GM23248 (cell line): ENCODE results near the gene CNKSR3. TPM values are rescaled to one million over a fixed set of nuclear protein-coding genes. Genes with fewer than 3 reads are reported as not detected.

Experiments
- DNase-seq: peaks from one replicate; pipeline ENCODE4 v3.0.0-alpha.2; 2015
- H2AFZ ChIP-seq: fragments of 200-600 bp; sonication (generic); 2 replicates; pipeline ENCODE4 v1.6.1; 2016; ENCODE audit warnings: antibody characterized with exemption
- H3F3A ChIP-seq: fragments of 200-600 bp; sonication (generic); 2 replicates; pipeline ENCODE4 v1.6.1; 2016; ENCODE audit warnings: mild to moderate bottlenecking, antibody characterized with exemption, mixed run types; ENCODE audit not compliant: insufficient read depth
- H3K27ac ChIP-seq: fragments of 200-600 bp; sonication (generic); 2 replicates; pipeline ENCODE4 v1.5.1; 2016; ENCODE audit warnings: mild to moderate bottlenecking
- H3K27me3 ChIP-seq: fragments of 200-600 bp; sonication (generic); replicated peaks from 2 replicates; pipeline ENCODE4 v1.6.1; 2016; ENCODE audit warnings: mild to moderate bottlenecking; ENCODE audit not compliant: insufficient read depth
- H3K36me3 ChIP-seq: fragments of 200-600 bp; sonication (generic); 2 replicates; pipeline ENCODE4 v1.6.1; 2016; ENCODE audit warnings: low read depth, mild to moderate bottlenecking
- H3K4me1 ChIP-seq: fragments of 200-600 bp; sonication (generic); 2 replicates; pipeline ENCODE4 v1.6.1; 2016; ENCODE audit warnings: mild to moderate bottlenecking; ENCODE audit not compliant: insufficient read depth
- H3K4me2 ChIP-seq: fragments of 200-600 bp; sonication (generic); one replicate; pipeline ENCODE4 v1.6.1; 2016; ENCODE audit warnings: mild to moderate bottlenecking; ENCODE audit not compliant: unreplicated experiment
- H3K4me3 ChIP-seq: fragments of 200-600 bp; sonication (generic); 2 replicates; pipeline ENCODE4 v1.5.1; 2016; ENCODE audit warnings: mild to moderate bottlenecking
- H3K79me2 ChIP-seq: fragments of 200-600 bp; sonication (generic); 2 replicates; pipeline ENCODE4 v1.6.1; 2016; ENCODE audit warnings: mild to moderate bottlenecking; ENCODE audit not compliant: insufficient read depth
- H3K9ac ChIP-seq: fragments of 200-600 bp; sonication (generic); 2 replicates; pipeline ENCODE4 v1.6.1; 2016; ENCODE audit warnings: mild to moderate bottlenecking
- H3K9me2 ChIP-seq: fragments of 200-600 bp; sonication (generic); 2 replicates; pipeline ENCODE4 v1.6.1; 2016; ENCODE audit warnings: mixed run types, mild to moderate bottlenecking, moderate library complexity; ENCODE audit not compliant: insufficient read depth
- H3K9me3 ChIP-seq: fragments of 200-600 bp; sonication (generic); one replicate; pipeline ENCODE4 v1.6.1; 2017; ENCODE audit warnings: low read depth
- H4K20me1 ChIP-seq: fragments of 200-600 bp; sonication (generic); 2 replicates; pipeline ENCODE4 v1.6.0; 2016; ENCODE audit not compliant: insufficient read depth
- EZH2 ChIP-seq: fragments of 200-600 bp; sonication (generic); IDR thresholded peaks from 2 replicates; pipeline ENCODE4 v1.6.1; 2018; ENCODE audit warnings: antibody characterized with exemption, mild to moderate bottlenecking; ENCODE audit not compliant: insufficient read depth, poor library complexity, severe bottlenecking
- EZH2phosphoT487 ChIP-seq: fragments of 200-600 bp; sonication (generic); IDR thresholded peaks from 2 replicates; pipeline ENCODE4 v1.6.1; 2018; ENCODE audit warnings: antibody characterized with exemption, moderate library complexity, mild to moderate bottlenecking, low read depth; ENCODE audit not compliant: insufficient read depth
- WGBS, 2 experiments: methylation state at CpG; one replicate each; pipeline ENCODE4 v1.1.6; 2015 to 2017; ENCODE audit warnings: low lambda C conversion rate in 2 of 2, low coverage in 1 of 2; ENCODE audit errors: missing lambda C conversion rate in 2 of 2; 5-methylcytosine and 5-hydroxymethylcytosine counted together
- in situ Hi-C: fragments of 300-500 bp; cut with MboI; formaldehyde crosslinking; loops from 2 replicates; pipeline ENCODE4 v1.15.0; 2020
- polyA plus RNA-seq: library from polyadenylated mRNA; unstranded; fragments of >200 nt; fragmentation: Nextera tagmentation; extraction: Ambion mirVana; gene quantifications from 2 replicates; pipeline ENCODE4 v1.2.1, GENCODE V29; 2016
- total RNA-seq: library from RNA; depleted of rRNA; stranded (reverse); fragments of >200 nt; shearing (Covaris generic); gene quantifications from 2 replicates; pipeline ENCODE4 v1.2.3, GENCODE V29; 2014

CNKSR3 gene
- total and polyA plus RNA-seq, 2 experiments from 2014 or later: 1.7 to 1.9 TPM

- Histone ChIP-seq H3K27me3 (no peaks in the 10 kb centered on the region; the same call in none of the 2 replicates), H3K9me3 (no peaks in the 10 kb centered on the region), H3K36me3 (no peaks in the 10 kb centered on the region), H3K9me2 (no peaks in the 10 kb centered on the region), H3K4me2 (no peak overlapping the region), H3K27ac (no peak overlapping the region), H2AFZ (no peak overlapping the region), H3F3A (no peaks in the 10 kb centered on the region), H3K79me2 (no peaks in the 10 kb centered on the region), H3K4me1 (no peaks in the 10 kb centered on the region), H3K4me3 (no peak overlapping the region), H4K20me1 (no peaks in the 10 kb centered on the region), H3K9ac (no peak overlapping the region)
- TF ChIP-seq EZH2phosphoT487 (no peak), EZH2 (no peak)
- 77 to 84% methylated on average over 6 of the region's 6 CpGs for WGBS, 2 experiments
- in situ Hi-C loops: no loop called here
- no peak for DNase-seq
These were observed 44.0 kb upstream of the CNKSR3 start for GRCh38 chr6:154554491-154554890.

DNA sequence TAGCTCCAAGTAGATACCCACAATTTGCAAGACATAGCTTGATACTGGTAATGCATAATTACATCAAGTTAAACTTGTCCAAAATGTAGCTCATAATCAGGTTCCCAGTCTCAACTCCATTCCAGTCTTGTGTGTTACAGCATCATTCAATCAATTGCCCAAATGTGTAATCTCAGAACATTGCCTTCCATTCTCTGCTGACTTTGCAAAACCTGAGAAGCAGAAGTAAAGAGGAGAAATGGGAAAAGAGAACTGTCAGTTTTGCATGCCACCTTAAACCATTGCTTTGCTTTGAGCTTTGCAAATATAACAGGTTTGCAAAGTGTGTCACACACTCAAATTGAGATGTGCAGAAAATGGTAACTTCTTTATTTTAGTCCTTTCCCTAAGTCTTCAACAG, 40.3 kb upstream of the CNKSR3 start:
- no peaks in the 10 kb centered on the region for H4K20me1 ChIP-seq
- no peak overlapping the region for H3K27ac ChIP-seq
- no peak for DNase-seq
- in situ Hi-C loops: no loop called here
- H3K9ac ChIP-seq: no peak overlapping the region
- H3K4me2 ChIP-seq: no peak overlapping the region
- no peaks in the 10 kb centered on the region for H3K9me2 ChIP-seq
- TF ChIP-seq EZH2phosphoT487 (no peak), EZH2 (no peak)
- H3K27me3 ChIP-seq: no peaks in the 10 kb centered on the region; the same call in none of the 2 replicates
- H3K4me1 ChIP-seq: no peaks in the 10 kb centered on the region
- H3K4me3 ChIP-seq: no peak overlapping the region
- H3K79me2 ChIP-seq: no peaks in the 10 kb centered on the region
- no peaks in the 10 kb centered on the region for H3F3A ChIP-seq
- no peaks in the 10 kb centered on the region for H3K9me3 ChIP-seq
- no peaks in the 10 kb centered on the region for H3K36me3 ChIP-seq
- no peak overlapping the region for H2AFZ ChIP-seq

DNA sequence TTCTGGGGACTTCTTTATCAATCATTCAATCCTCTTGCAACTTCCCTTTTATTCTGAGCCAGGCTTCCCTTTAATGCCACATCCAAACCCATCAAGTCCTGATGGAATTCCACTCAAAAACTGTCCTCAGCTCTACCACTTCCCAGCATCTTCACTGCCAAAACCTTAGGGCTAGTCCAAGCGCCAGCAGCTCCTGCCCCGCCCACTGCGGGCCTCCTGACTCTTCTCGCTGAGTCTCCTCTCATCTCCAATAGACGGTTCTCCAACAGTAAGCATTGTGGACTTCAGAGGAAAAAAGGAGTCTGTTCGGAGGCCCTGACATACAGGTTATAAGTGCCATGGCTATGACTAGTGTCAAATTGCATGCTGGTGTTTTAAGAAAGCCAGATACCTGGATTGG, 38.7 kb upstream of the CNKSR3 start:
- in situ Hi-C loops: no loop called here
- no peaks in the 10 kb centered on the region for H3K9me2 ChIP-seq
- no peak overlapping the region for H3K4me3 ChIP-seq
- no peak overlapping the region for H3K4me2 ChIP-seq
- H3K9ac ChIP-seq: no peak overlapping the region
- no peaks in the 10 kb centered on the region for H3K36me3 ChIP-seq
- H2AFZ ChIP-seq: no peak overlapping the region
- H3K9me3 ChIP-seq: no peaks in the 10 kb centered on the region
- no peaks in the 10 kb centered on the region; the same call in none of the 2 replicates for H3K27me3 ChIP-seq
- no peaks in the 10 kb centered on the region for H3F3A ChIP-seq
- H3K27ac ChIP-seq: no peak overlapping the region
- WGBS, 2 experiments: 55 to 69% methylated on average over 6 of the region's 6 CpGs
- no peak for DNase-seq
- H3K4me1 ChIP-seq: no peaks in the 10 kb centered on the region
- H4K20me1 ChIP-seq: no peaks in the 10 kb centered on the region
- TF ChIP-seq EZH2 (no peak), EZH2phosphoT487 (no peak)
- no peaks in the 10 kb centered on the region for H3K79me2 ChIP-seq

DNA sequence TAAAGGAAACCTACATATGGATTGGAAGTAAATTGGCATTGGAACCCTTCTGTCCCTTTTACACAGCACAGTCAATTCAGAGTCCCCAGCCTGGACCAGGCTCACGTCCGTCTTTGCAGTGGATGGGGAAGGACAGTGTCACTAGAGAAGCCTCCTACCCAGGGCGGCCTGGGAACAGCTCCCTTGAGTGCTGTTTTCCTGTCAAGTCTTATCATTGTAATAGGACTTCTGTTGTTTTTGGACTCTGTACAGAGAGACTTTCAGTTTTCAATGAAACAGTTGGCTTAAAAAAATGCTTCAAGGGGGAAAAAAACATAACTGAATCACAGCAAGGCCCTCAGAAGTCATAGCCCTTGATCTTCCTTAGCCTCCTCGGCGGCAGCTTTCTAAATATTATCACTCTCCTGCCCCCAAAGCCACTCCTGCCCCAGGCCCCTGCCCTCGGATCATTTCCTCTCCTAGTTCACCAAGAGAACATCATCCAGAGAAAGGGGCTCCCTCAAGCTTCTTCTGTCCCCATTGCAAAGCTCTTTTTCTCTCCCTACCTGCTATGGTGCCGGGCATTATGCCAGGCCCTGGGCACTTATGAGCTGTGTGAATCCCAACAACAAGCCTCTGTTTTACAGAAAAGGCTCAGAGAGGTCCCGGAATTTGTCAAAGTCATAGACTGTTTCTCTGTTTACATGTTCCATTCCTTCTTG, 37.8 kb upstream of the CNKSR3 start:
- no peaks in the 10 kb centered on the region for H3K9me2 ChIP-seq
- in situ Hi-C loops: no loop called here
- H3K9ac ChIP-seq: no peak overlapping the region
- WGBS, 2 experiments: 32 to 36% methylated on average over 8 of the region's 8 CpGs
- H4K20me1 ChIP-seq: no peaks in the 10 kb centered on the region
- no peaks in the 10 kb centered on the region for H3K36me3 ChIP-seq
- no peaks in the 10 kb centered on the region for H3K9me3 ChIP-seq
- no peaks in the 10 kb centered on the region for H3K4me1 ChIP-seq
- DNase-seq: no peak
- TF ChIP-seq EZH2: no peak
- H3K79me2 ChIP-seq: no peaks in the 10 kb centered on the region
- H3K4me3 ChIP-seq: no peak overlapping the region
- H3K27me3 ChIP-seq: no peaks in the 10 kb centered on the region; the same call in 1 of the 2 replicates
- H2AFZ ChIP-seq: no peak overlapping the region
- no peak overlapping the region for H3K27ac ChIP-seq
- H3F3A ChIP-seq: no peaks in the 10 kb centered on the region
- no peak overlapping the region for H3K4me2 ChIP-seq

DNA sequence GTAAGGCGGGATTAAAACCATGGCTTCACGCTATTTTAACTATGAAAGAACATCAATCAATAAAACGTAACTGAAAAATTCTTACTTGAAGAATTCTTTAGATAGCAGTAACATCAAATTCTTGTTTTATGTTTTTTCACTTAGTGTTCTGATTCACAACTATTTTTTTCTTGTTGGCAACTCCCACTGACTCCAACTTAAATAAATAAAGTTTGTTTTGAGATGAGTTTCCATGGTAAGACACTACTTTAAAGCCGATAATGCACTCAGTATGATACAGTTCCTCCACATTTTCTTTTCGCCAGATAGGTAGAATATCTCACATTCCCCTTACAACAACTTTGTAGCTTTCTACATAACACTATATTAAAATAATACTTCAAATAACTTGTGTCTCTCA, 33.1 kb upstream of the CNKSR3 start:
- Histone ChIP-seq H3K27ac (no peak overlapping the region), H3K9ac (no peak overlapping the region), H4K20me1 (no peaks in the 10 kb centered on the region), H3K27me3 (0 out of 2 replicates have a peak, but pooled peaks cover 3% of the 10 kb centered on the region), H3K4me2 (no peak overlapping the region), H3K4me3 (no peak overlapping the region), H3K4me1 (no peaks in the 10 kb centered on the region), H3K9me3 (no peaks in the 10 kb centered on the region), H3K79me2 (no peaks in the 10 kb centered on the region), H2AFZ (no peak overlapping the region), H3K9me2 (no peaks in the 10 kb centered on the region), H3K36me3 (no peaks in the 10 kb centered on the region), H3F3A (no peaks in the 10 kb centered on the region)
- WGBS, 2 experiments: 76 to 85% methylated on average over 5 of the region's 5 CpGs
- no peak for DNase-seq
- in situ Hi-C loops: no loop called here
- TF ChIP-seq EZH2 (no peak), EZH2phosphoT487 (no peak)
